Measurements from ENCODE around the gene GSK3B. TPM values are rescaled to one million over a fixed set of nuclear protein-coding genes. Genes with fewer than 3 reads are reported as not detected.

Gene GSK3B
- total and polyA plus RNA-seq, 10 of the 15 experiments (the other 5 are each of a cell fraction or from before 2014, with no cell fraction given), result 8.5 to 49.8 (median 25.5) TPM

- TF ChIP-seq ZNF592 (IDR thresholded peaks at IDR 0.05) (no peak), MEF2A (IDR thresholded peaks at IDR 0.05; ENCODE audit: insufficient read depth, low read depth, low read length) (no peak), IKZF2 (IDR thresholded peaks at IDR 0.05) (no peak), BRCA1 (IDR thresholded peaks at IDR 0.05; ENCODE audit: low read depth, low read length) (no peak), SMC3 (IDR thresholded peaks at IDR 0.05; ENCODE audit: borderline replicate concordance, low read length) (no peak), NFYA (IDR thresholded peaks at IDR 0.05; ENCODE audit: borderline replicate concordance, low read depth, low read length) (peak; percentile 94), IRF3 (IDR thresholded peaks at IDR 0.05) (peak; percentile 83; the same call in 1 of the 2 replicates), ZNF217 (IDR thresholded peaks at IDR 0.05) (no peak), CBFB (IDR thresholded peaks at IDR 0.05; ENCODE audit: low read depth) (no peak), EED (IDR thresholded peaks at IDR 0.05; ENCODE audit: low read depth) (no peak), NFYB (IDR thresholded peaks at IDR 0.05; ENCODE audit: insufficient read depth, low read depth, low read length) (peak; percentile 99), RAD21 (IDR thresholded peaks at IDR 0.05; ENCODE audit: insufficient read depth, low read depth, low read length) (no peak), CBX3 (IDR thresholded peaks at IDR 0.05; ENCODE audit: borderline replicate concordance, low read depth) (no peak), CEBPB (IDR thresholded peaks at IDR 0.05; ENCODE audit: borderline replicate concordance in 1 of 2, low read depth in 2 of 2, low read length in 2 of 2) (no peak), CHD1 (IDR thresholded peaks at IDR 0.05; ENCODE audit: low read depth, low read length) (no peak), TCF3 (IDR thresholded peaks at IDR 0.05; ENCODE audit: borderline replicate concordance, insufficient read depth, low read depth, low read length) (no peak), EP300 (IDR thresholded peaks at IDR 0.05; ENCODE audit: borderline replicate concordance in 1 of 2, control insufficient read depth in 1 of 2, low read depth in 2 of 2, low read length in 2 of 2) (0 out of 4 replicates have a peak, but pooled peaks of 1 of the 2 experiments have one; percentile 34), FOS (IDR thresholded peaks at IDR 0.05; ENCODE audit: borderline replicate concordance, extremely low read depth, insufficient read length) (peak; percentile 58), SP1 (IDR thresholded peaks at IDR 0.05; ENCODE audit: low read depth, low read length) (peak; percentile 98), TCF12 (IDR thresholded peaks at IDR 0.05; ENCODE audit: low read depth, low read length) (no peak), PBX3 (IDR thresholded peaks at IDR 0.05; ENCODE audit: insufficient replicate concordance, low read depth, low read length) (peak; percentile 58), CREM (IDR thresholded peaks at IDR 0.05; ENCODE audit: low read depth) (no peak; the same call in 1 of the 2 replicates), SRF (IDR thresholded peaks at IDR 0.05; ENCODE audit: low read depth in 2 of 2, low read length in 2 of 2) (no peak), PKNOX1 (IDR thresholded peaks at IDR 0.05) (peak; percentile 41; the same call in 1 of the 2 replicates), STAT1 (conservative IDR thresholded peaks at IDR 0.05) (no peak)
Measured at GRCh38 chr3:120094776-120095225, 554 bp upstream of the GSK3B start (continued).
